GM13976 (cell line): ENCODE data around the gene VTI1A.

ENCODE experiments used
- DNase-seq: peaks from one replicate; pipeline ENCODE4 v3.0.0; 2012; ENCODE audit warnings: low spot score
- CTCF ChIP-seq: IDR thresholded peaks from 2 replicates; pipeline ENCODE4 v1.5.1; 2012; ENCODE audit warnings: borderline replicate concordance, mild to moderate bottlenecking; ENCODE audit not compliant: insufficient read depth; ENCODE audit errors: extremely low read depth, missing control alignments, control extremely low read depth
- in situ Hi-C: fragments of 300-500 bp; cut with MboI; formaldehyde crosslinking; loops from one replicate; pipeline ENCODE4 v1.12.0; 2022; ENCODE audit warnings: low sequenced_read_pairs, mixed read lengths, inconsistent platforms; ENCODE audit not compliant: unreplicated experiment

VTI1A gene

GRCh38 chr10:112475575-112476218, 28.7 kb downstream of the VTI1A start:
- in situ Hi-C loops: loop anchor here (25.0 kb wide), 1 partner anchor 912 kb away; no protein-coding TSS in a partner anchor
- TF ChIP-seq CTCF: peak; percentile 22
- no peak for DNase-seq

- in situ Hi-C loops: loop anchor here (25.0 kb wide), 1 partner anchor 906 kb away; no protein-coding TSS in a partner anchor
- no peak for DNase-seq
- TF ChIP-seq CTCF: no peak
Measured at GRCh38 chr10:112481602-112482001, 34.6 kb downstream of the VTI1A start.

GRCh38 chr10:112484399-112484798, 37.4 kb downstream of the VTI1A start:
- in situ Hi-C loops: loop anchor here (25.0 kb wide), 1 partner anchor 903 kb away; no protein-coding TSS in a partner anchor
- no peak for TF ChIP-seq CTCF
- DNase-seq: no peak

GRCh38 chr10:112487964-112488363, 40.9 kb downstream of the VTI1A start:
- DNase-seq: no peak
- in situ Hi-C loops: loop anchor here (25.0 kb wide), 1 partner anchor 899 kb away; no protein-coding TSS in a partner anchor
- TF ChIP-seq CTCF: no peak

GRCh38 chr10:112490545-112490944, 43.5 kb downstream of the VTI1A start:
- in situ Hi-C loops: loop anchor here (25.0 kb wide), 1 partner anchor 897 kb away; no protein-coding TSS in a partner anchor
- DNase-seq: no peak
- no peak for TF ChIP-seq CTCF

- DNase-seq: no peak
- in situ Hi-C loops: loop anchor here (25.0 kb wide), 1 partner anchor 896 kb away; no protein-coding TSS in a partner anchor
- TF ChIP-seq CTCF: no peak
Measured at GRCh38 chr10:112491144-112491543, 44.1 kb downstream of the VTI1A start.
